ENCODE measurements around the gene ELK4.

The ELK4 gene

DNA sequence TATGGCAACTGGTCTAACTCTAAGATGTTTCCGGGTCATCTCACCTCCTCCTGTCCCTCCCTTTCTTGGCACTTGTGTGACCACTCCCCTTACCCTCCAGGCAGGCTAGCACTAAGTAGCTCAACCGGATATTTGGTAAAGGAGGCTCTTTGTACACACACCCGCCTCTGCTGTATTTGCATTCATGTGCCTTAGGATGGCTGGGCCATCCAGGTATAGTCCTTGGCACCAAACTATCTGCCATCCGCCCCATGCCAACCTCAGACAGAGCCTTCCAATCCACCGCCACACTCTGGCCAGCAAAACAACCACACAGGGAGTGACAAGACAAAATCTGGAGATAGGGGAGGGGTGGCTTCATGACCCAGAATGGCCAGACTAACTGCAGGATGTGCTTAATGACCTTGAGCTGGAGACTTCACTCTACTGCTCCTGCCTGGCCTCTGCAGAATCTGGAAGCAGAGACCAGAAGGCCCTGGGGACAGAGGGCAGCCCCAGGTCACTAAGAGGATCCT is 67.8 kb downstream of the ELK4 start:
- DNase-seq (ENCODE audit: low read depth), result no peak

DNA sequence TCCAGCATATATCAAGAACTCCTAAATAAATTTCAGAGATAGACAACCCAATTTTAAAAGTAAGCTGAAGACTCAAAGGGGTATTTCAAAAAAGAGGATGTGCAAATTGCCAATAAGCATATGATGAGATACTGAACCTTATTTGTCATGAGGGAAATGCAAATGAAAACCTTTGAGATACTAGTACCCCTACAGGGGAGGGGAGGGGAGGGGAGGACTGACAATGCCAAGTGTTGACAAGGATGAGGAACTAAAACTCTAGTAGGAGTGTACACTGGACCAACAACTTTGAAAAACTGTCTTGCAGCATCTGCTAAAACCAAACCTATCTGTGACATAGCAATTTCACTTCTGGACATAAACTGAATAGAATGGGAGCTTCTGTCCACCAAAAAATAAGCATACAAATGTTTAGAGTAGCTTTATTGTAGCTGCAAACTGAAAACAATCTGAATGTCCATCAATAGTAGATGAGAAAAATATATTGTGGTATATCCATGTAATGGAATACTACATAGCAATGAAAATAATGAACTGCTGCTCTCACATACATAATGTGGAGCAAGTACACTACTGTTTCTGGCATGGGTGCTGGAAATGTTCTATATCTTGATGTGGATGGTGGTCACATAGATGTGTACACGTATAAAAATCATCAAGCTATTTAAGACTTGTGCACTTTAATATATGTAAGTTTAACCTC is 70.2 kb downstream of the ELK4 start:
- no peak for DNase-seq (ENCODE audit: low read depth)
